ENCODE measurements around the gene RNASE9.

- TF ChIP-seq CTCF (conservative IDR thresholded peaks at IDR 0.05; ENCODE audit: low read length) (no peak), EZH2phosphoT487 (IDR thresholded peaks at IDR 0.05; ENCODE audit: borderline replicate concordance) (no peak)
Measured at GRCh38 chr14:20587489-20588154, 26.8 kb upstream of the RNASE9 start, which contains the start of gene RNASE11.

All from Loucy (cell line).